Activated T-cell treated with anti-CD3 and anti-CD28 coated beads for 1 hour (primary cell): ENCODE measurements around the gene MOB1A.
"Not testable (repeated sequence)": the region's sequence is repeated elsewhere in the genome, so short reads cannot be mapped to it uniquely, and the experiment has no call there.

Experiments
- DNase-seq: peaks from one replicate; pipeline ENCODE4 v3.0.0-alpha.2; 2020; ENCODE audit warnings: low read depth

MOB1A gene

GRCh38 chr2:74198461-74199274 is 20.0 kb upstream of the MOB1A start, which contains the start of gene MTHFD2:
TSS of gene MTHFD2 (plus strand) at chr2:74198615. CDS start at chr2:74198642, 27 bp downstream.
- peak; percentile 85 for DNase-seq

- DNase-seq: no peak
Observed at GRCh38 chr2:74198023-74198460, 19.4 kb upstream of the MOB1A start.

DNA sequence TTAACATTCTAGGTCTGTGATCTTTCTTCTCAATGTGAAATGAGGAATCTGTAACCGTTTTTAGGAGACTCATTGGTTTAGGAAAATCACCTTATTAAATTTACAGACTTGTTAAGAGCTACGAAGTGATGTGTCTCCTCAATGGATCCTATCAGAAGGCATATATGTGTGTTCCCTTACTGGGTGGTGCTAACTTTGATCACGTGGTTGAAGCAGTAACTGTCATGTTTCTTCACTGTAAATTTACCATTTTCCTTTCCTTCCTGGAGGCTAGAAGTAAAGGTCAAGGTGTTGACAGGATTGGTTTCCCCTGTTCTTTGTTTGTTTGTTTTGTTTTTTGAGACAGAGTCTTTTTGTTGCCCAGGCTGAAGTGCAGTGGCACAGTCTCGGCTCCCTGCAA is 18.4 kb upstream of the MOB1A start:
- DNase-seq: no peak

- no peak for DNase-seq
Observed at GRCh38 chr2:74194799-74195198, 16.1 kb upstream of the MOB1A start.

DNA sequence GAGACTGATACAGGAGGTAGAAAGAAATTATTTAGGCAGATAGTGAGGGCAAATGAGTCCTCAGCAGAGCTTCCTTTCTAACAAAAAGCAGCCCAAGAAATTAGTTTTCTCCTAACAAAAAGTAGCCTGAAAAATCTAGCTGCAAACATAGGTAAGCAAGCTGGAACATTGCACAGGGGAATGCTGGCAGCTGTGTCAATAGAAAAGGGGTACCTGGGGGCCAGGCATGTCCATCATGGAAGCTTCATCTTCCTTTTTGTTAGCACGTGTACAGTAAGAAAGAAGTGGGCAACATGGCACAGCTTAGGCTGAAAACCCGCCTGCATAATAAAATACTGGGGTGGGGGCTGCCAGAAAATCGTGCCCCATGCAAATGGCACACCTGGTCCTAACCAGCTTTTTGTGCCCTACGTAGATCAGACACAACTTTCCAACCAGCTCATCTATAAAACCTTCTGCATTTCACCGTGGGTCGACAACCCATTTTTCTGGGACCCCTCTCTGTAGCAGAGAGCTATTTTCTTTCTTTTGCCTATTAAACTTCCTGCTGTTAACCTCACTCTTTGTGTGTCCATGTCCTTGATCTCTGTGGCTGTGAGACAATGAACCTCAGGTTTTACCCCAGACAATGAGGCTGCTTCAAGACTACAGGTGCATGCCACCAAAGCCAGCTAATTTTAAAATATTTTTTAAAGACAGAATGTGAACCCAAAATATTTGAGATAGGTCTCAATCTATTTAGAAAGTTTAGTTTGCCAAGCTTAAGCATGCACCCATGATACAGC is 13.1 kb upstream of the MOB1A start:
- DNase-seq: no peak

- no peak for DNase-seq
Observed at GRCh38 chr2:74188696-74189095, 10.0 kb upstream of the MOB1A start.

DNA sequence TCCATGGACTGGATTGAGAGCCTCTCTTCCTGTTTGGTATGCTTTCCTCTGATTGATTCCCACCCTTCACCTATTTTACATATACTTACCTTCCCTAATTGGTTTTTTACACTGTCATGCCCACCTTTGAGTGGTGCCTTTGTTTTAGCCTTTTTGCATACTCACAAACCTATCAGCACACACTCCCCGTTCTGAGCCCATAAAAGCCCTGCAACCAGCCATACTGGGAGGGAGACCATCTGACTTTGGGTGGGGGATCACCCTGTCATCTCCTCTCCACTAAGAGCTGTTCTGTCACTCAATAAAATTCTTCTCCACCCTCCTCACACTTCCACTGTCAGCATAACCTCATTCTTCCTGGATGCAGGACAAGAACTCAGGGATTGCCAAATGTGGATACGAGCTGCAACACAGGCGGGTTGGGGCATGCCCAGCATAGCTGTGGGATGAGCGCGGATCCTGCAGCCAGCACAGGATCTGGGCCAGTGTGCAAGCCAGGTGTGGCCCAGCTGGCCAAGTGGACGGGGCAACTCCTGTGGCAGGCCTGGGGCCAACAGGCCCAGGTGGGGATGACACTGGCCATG is 9.4 kb upstream of the MOB1A start:
- DNase-seq: no peak

- DNase-seq: not testable (repeated sequence)
Observed at GRCh38 chr2:74186706-74187105, 8.0 kb upstream of the MOB1A start.

- no peak for DNase-seq
Observed at GRCh38 chr2:74186038-74186437, 7.4 kb upstream of the MOB1A start.

DNA sequence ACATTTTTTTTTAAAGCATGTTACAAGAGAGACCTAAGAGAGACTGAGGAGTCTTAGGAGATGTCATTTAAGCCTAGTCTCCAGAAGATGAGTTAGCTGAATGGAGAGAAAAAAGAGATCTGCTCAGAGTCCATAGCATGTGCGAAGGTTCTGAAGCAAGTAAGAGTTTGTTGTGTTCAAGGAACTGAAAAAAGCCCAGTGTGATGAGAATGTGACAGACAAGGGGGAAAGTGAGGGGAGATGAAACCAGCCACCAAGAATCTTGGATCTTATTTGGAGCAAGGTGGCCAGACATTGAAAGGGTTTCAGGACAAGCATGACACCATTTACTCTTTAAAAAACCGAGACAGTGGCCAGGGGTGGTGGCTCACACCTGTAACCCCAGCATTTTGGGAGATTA is 5.2 kb upstream of the MOB1A start:
- DNase-seq: no peak

DNA sequence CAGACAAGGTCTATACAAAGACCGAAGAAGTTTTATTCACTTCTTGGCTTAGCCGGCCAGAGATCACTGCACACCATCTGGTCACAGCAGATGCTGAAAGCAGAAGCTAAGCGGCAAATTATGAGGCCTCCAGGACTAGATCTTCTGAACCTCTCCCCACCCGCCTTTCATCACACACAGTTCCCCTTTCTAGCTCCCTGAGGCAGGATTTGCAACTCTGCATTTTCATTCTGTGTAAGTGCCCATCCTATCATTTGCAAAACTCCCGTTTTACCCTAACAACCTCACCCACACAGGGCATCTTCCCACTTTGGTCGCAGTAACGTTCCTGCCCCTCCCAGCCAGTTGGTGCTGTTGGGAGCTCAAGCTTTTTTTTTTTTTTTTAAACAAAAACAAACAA is 3.1 kb upstream of the MOB1A start:
- DNase-seq: no peak

GRCh38 chr2:74179063-74179865 is 585 bp upstream of the MOB1A start:
- no peak for DNase-seq

DNA sequence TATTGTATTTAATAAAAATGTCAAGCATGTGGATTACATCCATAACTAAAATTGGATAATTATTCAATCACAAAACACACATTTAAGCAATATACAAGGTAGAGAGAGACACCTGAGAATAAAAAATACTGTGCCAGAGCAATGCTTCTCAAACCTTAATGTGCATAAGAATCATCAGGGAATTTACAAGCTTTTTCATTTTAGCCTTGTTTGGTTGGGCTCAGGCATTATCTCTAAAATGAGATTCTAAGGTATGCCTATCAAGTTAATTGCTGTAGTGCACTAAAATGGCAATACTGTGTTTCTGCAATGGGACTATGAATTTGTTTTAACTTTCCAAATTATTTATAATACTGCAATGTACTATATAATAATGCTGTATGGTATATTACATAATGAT is 983 bp downstream of the MOB1A start:
- no peak for DNase-seq

DNA sequence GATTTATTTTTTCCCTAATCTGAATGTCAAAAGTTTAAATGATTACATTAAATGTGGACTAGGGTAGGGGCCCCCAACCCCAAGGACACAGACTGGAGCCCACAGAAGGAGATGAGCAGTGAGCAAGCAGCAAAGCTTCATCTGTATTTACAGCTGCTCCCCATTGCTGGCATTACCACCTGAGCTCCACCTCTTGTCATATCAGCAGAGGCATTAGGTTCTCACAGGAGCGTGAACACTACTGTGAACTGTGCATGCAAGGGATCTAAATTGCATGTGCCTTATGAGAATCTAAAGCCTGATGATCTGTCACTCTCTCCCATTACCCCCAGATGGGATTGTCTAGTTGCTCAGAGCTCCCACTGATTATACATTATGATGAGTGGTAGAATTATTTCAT is 3.8 kb downstream of the MOB1A start:
- no peak for DNase-seq

DNA sequence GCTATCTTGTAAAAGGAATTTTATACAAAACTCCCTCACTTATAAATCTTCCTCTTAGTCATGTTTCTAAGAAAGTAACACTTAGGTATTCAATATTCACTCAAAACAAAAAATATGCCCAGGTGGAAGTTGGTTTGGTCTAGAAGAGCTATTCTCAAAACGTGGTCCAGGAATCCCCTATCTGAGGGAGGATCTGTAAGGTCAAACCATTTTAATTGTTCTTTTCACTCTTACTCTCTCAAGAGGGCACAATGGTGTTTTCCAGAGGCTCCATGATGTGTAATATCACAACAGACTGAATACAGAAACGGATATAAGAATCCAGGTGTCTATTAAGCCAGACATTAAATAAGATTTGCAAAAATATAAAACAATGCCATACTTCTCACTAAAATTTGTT is 9.9 kb downstream of the MOB1A start:
- no peak for DNase-seq

- no peak for DNase-seq
Observed at GRCh38 chr2:74164761-74165160, 13.9 kb downstream of the MOB1A start.

- no peak for DNase-seq
Observed at GRCh38 chr2:74162951-74163350, 15.7 kb downstream of the MOB1A start.

DNA sequence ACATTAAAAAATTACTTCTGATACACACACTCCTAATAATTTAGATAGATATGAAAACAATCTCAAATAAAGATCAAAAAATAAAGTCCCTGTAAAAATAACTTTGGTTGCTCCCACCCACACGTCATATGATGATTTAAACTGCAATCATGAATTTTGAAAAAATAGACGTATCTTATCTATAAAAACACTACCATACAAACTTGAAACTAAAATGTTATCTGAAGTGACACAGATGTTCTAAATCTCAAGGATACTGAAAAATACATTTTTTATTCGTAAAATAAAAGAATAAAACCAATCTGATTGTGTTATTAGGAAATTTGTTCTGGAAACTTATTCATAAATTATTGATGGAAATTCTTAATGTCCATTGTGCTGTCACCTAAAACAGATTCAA is 22.8 kb downstream of the MOB1A start:
- no peak for DNase-seq

- DNase-seq: no peak
Observed at GRCh38 chr2:74152954-74153353, 25.7 kb downstream of the MOB1A start.

DNA sequence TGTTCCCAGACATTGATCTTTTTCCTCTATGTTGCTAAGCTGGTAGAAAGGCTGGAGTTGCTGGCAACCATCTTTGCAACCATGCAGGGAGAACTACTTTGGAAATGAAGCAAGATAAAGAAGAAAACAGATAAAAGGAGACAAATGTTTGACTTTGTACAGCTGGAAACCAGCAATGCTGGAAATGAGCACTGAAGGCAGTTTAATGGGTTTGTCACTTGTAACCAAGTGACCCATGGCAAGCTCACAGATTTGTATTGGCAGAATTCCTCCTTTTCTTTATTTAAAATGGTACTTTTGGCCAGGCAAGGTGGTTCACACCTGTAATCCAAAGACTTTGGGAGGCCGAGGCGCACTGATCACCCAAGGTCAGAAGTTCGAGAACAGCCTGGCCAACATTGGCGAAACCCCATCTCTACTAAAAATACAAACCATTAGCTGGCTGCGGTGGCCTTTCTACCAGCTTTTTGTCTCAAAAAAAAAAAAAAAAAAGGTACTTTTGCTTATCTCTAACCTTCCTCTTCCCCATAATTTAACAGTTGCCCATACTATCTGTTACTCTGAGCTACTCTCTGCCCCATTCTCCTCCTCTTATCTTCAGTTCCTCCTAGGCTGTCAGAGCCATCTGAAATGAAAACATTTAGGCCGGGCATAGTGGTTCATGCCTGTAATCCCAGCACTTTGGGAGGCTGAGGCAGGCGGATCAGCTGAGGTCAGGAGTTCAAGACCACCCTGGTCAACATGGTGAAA is 28.9 kb downstream of the MOB1A start:
- no peak for DNase-seq

DNA sequence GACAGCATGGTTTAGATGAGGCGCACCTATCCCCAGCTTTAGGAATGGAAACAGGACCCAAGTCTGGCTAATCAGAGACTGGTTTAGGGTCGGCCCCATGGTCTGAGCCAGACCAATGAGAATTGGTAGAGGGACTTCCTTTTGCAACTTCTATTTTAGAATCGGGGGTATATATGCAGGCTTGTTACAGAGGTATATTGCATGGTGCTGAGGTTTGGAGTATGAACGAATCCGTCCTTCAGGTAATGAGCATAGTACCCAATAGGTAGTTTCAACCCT is 29.5 kb downstream of the MOB1A start:
- no peak for DNase-seq
